Neutrophil (primary cell): Measurements from ENCODE around the gene AFF1.

Experiments
- H3K27ac ChIP-seq: fragments of 200-600 bp; sonication (generic); 2 replicates; pipeline ENCODE4 v1.5.1; 2016; ENCODE audit warnings: mild to moderate bottlenecking, moderate library complexity
- H3K27me3 ChIP-seq: fragments of 200-600 bp; sonication (generic); 2 replicates; pipeline ENCODE4 v1.6.0; 2016; ENCODE audit warnings: mild to moderate bottlenecking
- H3K36me3 ChIP-seq: fragments of 200-600 bp; sonication (generic); 2 replicates; pipeline ENCODE4 v1.5.1; 2017
- H3K4me1 ChIP-seq, 2 experiments: fragments of 200-600 bp in 1 of 2; sonication (generic) in 1 of 2; 1 replicate in 1 of 2; 2 replicates in 1 of 2; pipeline versions ENCODE4 v1.5.1 to v1.6.1; 2013 to 2016; ENCODE audit warnings: low read depth in 1 of 2, low read length in 1 of 2, mild to moderate bottlenecking in 1 of 2, moderate library complexity in 1 of 2; ENCODE audit not compliant: control insufficient read depth in 1 of 2, insufficient read depth in 1 of 2
- H3K4me3 ChIP-seq, 2 experiments: fragments of 200-600 bp in 1 of 2; sonication (generic) in 1 of 2; 1 replicate in 1 of 2; 2 replicates in 1 of 2; pipeline ENCODE4 v1.5.1; 2013 to 2016; ENCODE audit warnings: low read depth in 1 of 2, low read length in 1 of 2, mild to moderate bottlenecking in 1 of 2, moderate library complexity in 1 of 2
- H3K9me3 ChIP-seq: fragments of 200-600 bp; sonication (generic); 2 replicates; pipeline ENCODE4 v1.5.1; 2016
- TF ChIP-seq, protein P1 (sequence below): fragments of 200-600 bp; sonication (generic); IDR thresholded peaks from 2 replicates; pipeline ENCODE4 v1.5.1; 2016; ENCODE audit warnings: antibody characterized with exemption

The AFF1 gene

DNA sequence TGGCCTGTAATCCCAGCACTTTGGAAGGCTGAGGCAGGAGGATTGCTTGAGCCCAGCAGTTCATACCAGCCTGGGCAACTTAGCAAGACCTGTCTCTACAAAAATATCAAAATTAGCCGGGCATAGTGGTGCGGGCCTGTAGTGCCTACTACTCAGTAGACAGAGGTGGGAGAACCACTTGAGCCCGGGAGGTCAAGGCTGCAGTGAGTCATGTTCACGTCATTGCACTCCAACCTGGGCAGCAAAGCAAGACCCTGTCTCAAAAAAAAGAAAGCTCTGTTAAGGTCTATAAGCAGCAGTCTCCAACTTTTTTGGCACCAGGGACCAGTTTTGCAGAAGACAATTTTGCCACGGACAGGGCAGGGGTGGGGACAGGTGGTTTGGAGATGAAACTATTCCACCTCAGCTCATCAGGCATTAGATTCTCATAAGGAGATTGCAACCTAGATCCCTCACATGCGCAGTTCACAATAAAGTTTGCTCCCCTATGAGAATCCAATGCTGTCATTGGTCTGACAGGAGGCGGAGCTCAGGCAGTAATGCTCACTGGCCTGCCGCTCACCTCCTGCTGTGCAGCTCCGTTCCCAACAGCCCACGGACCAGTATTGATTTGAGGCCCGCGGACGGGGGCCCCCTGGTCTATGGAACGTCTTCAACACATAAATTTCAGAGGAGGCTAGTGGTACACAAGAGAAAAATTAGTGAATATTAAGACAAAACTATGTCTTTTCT lies 217.7 kb downstream of the AFF1 start:
- Histone ChIP-seq H3K27ac (no peak overlapping the region), H3K4me1 (no peaks in the 10 kb centered on the region), H3K4me3 (no peak overlapping the region), H3K9me3 (no peaks in the 10 kb centered on the region), H3K27me3 (no peaks in the 10 kb centered on the region), H3K36me3 (no peaks in the 10 kb centered on the region)
- TF ChIP-seq, protein P1, sequence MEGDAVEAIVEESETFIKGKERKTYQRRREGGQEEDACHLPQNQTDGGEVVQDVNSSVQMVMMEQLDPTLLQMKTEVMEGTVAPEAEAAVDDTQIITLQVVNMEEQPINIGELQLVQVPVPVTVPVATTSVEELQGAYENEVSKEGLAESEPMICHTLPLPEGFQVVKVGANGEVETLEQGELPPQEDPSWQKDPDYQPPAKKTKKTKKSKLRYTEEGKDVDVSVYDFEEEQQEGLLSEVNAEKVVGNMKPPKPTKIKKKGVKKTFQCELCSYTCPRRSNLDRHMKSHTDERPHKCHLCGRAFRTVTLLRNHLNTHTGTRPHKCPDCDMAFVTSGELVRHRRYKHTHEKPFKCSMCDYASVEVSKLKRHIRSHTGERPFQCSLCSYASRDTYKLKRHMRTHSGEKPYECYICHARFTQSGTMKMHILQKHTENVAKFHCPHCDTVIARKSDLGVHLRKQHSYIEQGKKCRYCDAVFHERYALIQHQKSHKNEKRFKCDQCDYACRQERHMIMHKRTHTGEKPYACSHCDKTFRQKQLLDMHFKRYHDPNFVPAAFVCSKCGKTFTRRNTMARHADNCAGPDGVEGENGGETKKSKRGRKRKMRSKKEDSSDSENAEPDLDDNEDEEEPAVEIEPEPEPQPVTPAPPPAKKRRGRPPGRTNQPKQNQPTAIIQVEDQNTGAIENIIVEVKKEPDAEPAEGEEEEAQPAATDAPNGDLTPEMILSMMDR: no peak

DNA sequence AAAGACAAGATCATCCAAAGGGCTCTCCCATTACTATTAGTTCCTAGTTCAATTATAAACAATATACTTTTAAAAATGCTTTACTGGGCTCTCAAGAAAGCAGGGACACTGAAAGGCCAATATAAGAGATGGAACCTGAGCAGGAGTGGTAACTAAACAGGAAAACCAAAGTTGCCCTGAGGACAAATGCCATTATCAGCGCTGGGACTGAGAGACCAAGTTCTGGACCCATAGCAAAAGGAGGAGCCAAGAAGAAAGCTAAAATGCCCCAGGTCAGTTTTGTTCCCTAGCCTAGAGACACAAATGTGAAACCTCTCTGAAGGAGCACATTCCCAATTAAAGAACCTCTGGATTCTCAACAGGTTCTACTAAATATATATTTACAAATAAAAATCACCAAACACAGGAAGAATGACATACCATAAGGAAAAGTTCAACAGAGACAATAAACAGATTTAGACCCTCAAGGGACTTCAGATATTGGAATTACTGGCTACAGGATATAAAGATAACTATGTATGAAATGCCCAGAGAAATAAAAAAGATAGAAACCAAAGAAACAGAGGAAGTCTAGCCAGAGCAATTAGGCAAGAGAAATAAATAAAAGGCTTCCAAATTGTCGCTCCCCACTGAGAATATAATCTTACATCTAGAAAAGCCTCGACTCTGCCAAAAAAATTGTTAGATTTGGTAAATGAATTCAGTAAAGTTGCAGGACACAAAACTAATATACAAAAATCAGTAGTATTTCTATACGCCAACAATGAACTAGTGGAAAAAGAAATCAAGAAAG lies 218.5 kb downstream of the AFF1 start:
- Histone ChIP-seq H3K36me3 (no peaks in the 10 kb centered on the region), H3K4me3 (no peak overlapping the region), H3K9me3 (no peaks in the 10 kb centered on the region), H3K27ac (no peak overlapping the region), H3K27me3 (no peaks in the 10 kb centered on the region), H3K4me1 (no peaks in the 10 kb centered on the region)
- TF ChIP-seq, protein P1: no peak

DNA sequence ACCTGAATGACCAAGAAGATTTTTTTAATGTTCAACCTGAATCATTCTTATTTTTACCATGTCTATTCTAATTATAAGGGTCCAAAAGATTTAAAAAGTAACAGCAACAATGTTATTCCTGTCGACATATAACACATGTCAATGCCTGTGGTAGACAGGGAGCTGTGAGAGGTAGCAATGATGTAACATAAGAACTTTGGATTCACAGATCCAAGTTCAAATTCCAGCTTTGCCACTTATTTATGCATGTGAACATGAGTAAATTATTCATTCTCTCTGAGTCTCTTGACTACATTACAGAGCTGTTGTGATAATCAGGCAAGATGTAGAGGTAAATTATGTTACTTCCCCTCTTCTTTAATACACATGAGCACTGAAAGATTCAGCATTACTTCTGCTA lies 231.1 kb downstream of the AFF1 start:
- H3K9me3 ChIP-seq: no peaks in the 10 kb centered on the region
- no peak overlapping the region for H3K4me3 ChIP-seq
- H3K27me3 ChIP-seq: no peaks in the 10 kb centered on the region
- H3K4me1 ChIP-seq: no peaks in the 10 kb centered on the region
- peaks cover 65% of the 10 kb centered on the region for H3K36me3 ChIP-seq
- TF ChIP-seq, protein P1: no peak
- no peak overlapping the region for H3K27ac ChIP-seq

DNA sequence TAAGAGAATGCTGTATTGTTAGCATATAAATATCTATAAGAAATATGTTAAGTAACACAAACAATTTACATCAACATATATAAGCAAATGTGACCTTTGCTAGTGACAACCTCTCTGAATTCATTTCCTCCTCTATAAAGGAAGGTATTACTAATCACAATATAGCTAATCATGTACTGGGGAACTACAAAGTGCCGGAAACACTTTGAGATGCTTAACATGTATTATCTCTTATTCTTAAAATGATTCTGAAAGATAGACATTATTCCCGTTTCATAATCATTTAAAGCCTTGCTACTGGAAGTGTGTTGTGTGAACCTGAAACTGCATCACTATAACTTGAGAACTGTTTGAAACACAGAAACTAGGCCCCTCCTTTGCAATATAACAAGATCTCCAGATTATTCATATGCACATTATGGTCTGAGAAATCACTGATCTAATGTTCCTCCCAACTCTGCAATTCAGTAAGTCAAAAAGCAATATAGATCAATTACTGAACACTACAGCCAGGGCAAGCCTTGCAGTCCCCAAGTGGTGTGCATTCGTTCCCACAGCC lies 231.6 kb downstream of the AFF1 start:
- Histone ChIP-seq H3K9me3 (no peaks in the 10 kb centered on the region), H3K27ac (no peak overlapping the region), H3K27me3 (no peaks in the 10 kb centered on the region), H3K4me1 (no peaks in the 10 kb centered on the region), H3K36me3 (peaks cover 65% of the 10 kb centered on the region), H3K4me3 (no peak overlapping the region)
- TF ChIP-seq, protein P1: no peak

DNA sequence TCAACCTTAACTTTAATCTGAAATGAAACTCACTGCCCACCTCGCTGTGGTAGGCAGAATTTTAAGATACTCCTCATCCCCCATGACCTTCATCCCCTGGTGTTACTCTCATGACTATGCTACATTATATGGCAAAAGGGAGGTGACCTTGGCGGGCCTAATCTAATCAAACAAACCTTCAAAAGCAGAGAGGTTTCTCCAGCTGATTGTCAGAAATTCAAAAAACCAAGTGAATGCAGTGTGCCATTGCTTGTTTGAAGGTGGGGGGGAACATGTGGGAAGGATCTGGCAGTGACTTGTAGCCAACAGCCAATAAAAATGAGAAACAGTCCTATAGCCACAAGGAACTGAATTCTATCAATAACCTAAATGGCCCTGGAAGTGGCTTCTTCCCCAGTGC lies 237.1 kb downstream of the AFF1 start:
- H3K4me3 ChIP-seq: no peak overlapping the region
- H3K27ac ChIP-seq: no peak overlapping the region
- H3K27me3 ChIP-seq: no peaks in the 10 kb centered on the region
- TF ChIP-seq, protein P1: no peak
- peaks cover 53% of the 10 kb centered on the region for H3K36me3 ChIP-seq
- no peaks in the 10 kb centered on the region for H3K9me3 ChIP-seq
- no peaks in the 10 kb centered on the region for H3K4me1 ChIP-seq
